NCI-H345 treated with DMSO at 0.1 percent for 48 hours (cell line): Measurements from ENCODE around the gene SPARCL1.
"Not testable (repeated sequence)": the region's sequence is repeated elsewhere in the genome, so short reads cannot be mapped to it uniquely, and the experiment has no call there.

Experiments
- DNase-seq: peaks from one replicate; lab custom pipeline; 2025; ENCODE audit not compliant: unreplicated experiment; lab: John Stamatoyannopoulos, UW

SPARCL1 gene, protein sequence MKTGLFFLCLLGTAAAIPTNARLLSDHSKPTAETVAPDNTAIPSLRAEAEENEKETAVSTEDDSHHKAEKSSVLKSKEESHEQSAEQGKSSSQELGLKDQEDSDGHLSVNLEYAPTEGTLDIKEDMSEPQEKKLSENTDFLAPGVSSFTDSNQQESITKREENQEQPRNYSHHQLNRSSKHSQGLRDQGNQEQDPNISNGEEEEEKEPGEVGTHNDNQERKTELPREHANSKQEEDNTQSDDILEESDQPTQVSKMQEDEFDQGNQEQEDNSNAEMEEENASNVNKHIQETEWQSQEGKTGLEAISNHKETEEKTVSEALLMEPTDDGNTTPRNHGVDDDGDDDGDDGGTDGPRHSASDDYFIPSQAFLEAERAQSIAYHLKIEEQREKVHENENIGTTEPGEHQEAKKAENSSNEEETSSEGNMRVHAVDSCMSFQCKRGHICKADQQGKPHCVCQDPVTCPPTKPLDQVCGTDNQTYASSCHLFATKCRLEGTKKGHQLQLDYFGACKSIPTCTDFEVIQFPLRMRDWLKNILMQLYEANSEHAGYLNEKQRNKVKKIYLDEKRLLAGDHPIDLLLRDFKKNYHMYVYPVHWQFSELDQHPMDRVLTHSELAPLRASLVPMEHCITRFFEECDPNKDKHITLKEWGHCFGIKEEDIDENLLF

DNA sequence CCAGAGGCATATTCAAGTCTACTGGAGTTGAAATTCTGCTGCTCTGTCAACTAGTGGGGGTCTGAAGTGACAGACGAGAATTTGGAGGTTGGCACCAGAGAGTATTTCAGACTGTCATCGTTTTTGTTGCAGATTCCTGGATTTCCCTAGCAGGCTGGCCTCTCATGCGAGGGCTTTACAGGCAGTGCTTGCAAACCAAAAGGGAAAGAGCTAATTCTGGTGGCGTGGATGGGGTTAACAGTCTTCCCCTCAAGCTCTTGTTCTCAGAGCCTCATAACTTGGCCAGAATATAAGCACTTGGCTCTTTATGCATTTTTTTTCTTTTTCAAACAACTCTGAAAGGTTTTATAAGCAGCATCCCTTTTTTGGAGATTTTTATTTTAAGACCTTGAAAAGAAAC, at the start of gene SPARCL1:
TSS of gene SPARCL1 (minus strand) at position 190 of the 400 bp plus-strand sequence. CDS start 29,802 bp downstream, outside the sequence.
- DNase-seq = no peak

DNA sequence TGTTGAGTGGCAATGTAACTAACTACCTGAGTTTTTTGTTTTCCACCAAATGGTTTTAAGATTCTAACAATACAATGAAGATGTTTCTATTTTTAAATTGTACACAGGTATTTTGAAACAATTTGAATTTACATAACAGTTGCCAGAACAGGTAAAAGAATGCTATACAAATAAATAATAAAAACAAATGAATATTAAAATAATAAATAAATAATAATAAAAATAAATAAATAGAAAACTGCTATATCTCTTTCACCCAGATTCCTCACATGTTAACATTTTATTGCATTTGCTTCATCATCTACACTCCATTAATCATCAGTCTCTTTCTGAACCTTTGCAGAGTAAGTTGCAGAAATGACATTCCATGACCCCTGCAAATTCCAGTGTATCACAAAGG, 46.8 kb upstream of the SPARCL1 start:
- no peak for DNase-seq

DNA sequence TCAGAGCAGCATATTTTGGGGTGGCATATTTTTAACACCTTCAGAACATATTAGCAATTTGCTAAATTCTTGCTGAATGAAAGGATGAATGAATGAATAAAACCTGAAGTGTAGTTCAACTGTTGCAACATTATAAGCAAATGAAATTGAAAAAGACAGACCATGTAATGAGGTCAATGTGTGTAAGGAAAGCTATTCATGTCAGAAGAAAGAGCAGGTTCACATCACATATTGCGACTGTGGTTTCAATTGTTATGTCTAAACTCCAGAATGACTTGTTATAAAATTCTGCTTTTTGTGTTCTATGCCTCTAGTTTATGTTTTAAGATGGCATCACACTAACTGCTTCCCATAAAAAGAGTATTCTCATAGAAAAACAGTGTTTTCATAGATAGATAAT, 46.2 kb upstream of the SPARCL1 start:
- no peak for DNase-seq

DNA sequence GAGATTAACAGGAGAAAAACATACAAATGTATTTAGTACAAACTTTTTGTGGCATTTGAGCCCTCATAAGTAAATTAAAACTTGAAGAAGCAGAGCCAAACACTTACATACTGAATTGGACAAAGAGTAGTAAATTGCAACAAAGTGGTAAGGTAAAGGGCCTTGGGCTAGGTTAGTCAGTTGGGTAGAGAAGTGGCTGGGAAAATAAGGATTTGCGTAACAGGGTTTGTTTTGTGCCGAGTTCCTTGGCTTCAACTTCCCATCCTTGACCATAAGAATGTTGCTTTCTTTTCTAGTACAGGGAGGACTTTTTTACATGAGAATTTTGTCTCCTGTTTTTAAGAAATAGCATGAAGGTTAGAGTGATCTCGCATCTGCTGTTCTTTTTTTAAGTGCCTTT, 45.8 kb upstream of the SPARCL1 start:
- no peak for DNase-seq

DNA sequence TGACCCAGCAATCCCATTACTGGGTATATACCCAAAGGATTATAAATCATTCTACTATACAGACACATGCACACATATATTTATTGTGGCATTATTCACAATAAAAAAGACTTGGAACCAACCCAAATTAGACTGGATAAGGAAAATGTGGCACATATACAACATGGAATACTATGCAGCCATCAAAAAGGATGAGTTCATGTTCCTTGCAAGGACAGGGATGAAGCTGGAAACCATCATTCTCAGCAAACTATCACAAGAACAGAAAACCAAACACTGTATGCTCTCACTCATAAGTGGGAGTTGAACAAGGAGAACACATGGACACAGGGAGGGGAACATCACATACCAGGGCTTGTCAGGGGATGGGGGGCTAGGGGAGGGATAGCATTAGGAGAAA, 45.2 kb upstream of the SPARCL1 start:
- DNase-seq = not testable (repeated sequence)

DNA sequence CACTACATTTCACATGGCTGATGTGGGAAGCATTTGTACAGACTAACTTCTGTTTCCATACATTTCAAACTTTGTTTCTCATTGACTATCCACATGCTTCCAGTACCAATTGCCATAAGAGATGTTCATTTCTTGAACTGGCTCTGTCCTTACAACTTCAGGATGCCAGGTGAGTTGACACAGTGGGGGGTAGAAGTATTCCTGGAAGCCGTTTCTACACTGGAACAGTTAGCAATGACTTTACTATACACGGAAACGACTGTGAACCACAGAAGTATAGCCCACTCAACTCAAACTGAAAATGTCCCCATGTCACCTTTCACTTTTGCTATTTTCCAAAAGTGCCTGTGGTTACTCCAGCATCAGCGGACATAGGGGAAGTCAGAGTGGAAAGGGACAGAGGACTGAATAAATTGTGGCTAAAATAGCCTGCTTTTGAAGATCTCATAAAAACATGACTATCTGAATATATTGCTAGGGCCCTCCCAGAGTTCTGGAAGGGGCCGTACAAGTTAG, 41.2 kb upstream of the SPARCL1 start:
- no peak for DNase-seq

DNA sequence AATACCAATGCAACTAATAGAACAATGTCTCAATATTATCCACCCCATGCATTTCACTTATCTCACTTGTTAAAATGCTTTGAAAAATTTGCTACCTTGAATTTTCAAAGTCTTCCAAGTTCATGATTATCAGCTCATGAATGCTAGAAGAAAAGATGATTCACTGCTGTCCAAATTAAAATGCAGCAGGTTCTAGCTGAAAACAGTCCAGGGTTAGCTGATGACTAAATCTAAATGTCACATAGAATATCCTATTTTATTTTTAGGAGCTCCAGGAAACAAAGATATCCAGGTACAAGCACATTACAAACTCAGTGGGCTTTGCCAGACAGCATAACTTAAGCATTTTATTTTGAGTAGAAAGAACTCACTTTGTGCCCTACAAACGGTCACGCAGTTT, 38.0 kb upstream of the SPARCL1 start:
- DNase-seq = no peak

DNA sequence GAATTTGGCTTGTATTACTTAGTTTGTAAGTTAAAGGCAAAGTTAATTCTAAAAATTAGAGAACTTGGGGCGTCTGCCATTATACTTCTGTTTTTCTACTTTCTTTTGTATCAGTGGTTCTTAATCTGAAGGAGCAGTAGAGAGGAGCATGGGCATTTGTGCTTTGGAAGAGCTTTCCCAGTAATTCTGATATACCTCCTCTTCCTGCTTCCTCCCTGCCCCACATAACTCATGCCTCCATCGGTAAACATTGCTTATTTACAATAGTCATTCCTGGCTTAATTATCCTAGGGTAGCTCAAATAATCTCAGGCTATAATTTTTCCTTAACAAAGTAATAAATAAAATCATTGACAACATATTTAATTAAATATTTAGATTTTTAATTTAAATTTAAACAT, 37.1 kb upstream of the SPARCL1 start:
- DNase-seq = no peak

DNA sequence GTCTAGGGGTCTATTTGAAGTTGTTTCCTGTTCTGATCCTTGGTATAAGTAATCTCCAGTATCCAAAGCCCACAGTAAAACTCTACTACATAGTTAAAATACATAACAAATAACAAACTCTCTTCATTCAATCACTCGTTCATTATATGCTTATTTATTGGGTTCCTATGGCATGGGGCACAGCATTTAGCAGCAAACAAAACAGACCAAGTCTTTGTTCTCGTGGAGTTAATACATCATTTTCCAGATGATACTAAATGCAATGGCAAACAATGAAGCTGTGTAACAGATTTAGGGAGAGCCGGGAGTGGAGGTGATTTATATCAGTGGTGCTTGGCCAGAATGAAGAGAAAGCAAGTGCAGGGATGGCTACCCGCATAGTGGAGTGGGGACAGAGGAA, 36.6 kb upstream of the SPARCL1 start:
- DNase-seq = no peak

DNA sequence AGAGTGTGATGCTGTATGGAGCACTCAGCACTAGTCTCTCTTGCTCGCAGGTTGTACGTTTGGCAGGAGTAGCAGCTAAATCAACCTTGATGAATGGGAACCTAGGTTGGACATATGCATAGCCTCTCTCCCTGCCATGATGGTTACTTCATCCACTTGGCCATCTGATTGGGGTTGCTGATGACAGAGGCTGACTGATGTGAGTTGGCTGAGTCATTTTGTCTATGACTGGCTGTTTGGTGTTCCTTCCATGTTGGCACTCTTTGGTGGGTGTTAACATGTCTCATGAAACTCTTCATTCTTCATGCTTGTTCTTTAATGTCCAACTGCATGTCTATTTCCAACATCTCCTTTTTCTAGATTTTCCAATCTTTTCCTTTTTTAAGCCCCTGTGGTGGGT, 31.6 kb upstream of the SPARCL1 start:
- no peak for DNase-seq

DNA sequence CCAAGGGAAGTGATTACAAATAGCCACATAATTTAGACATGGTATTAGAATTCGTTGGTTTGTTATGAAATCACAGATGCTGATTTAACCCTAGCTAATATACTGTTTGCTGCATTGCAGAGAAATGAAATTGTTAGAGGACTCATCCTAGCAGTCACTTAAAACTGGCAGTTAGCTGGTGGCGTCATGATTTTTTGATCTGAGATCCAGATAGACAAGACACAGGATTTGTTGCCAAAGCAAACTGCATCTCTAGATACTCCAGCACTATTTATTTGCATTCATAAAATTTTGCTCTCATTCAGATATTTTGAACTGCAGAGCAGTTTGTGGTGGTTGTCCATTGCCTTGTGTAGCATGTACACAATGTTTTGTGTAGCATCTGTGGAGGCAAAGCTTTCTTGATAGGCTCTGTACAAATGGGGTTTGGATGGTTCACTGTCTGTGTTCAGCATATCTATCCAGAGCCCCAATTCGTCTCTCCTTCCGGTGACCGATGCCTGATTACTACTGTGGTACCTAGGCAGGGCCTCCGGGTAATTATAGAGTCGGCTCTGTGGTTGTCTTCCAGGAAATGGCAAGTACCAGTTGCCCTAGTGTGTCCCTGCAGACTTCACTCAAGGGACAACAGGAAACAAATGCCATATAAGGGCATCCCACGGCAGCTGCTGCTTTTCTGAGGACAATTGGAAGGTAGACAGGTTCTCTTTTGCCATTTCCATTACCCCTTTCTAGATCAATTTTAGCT, 30.1 kb upstream of the SPARCL1 start:
- DNase-seq = no peak

DNA sequence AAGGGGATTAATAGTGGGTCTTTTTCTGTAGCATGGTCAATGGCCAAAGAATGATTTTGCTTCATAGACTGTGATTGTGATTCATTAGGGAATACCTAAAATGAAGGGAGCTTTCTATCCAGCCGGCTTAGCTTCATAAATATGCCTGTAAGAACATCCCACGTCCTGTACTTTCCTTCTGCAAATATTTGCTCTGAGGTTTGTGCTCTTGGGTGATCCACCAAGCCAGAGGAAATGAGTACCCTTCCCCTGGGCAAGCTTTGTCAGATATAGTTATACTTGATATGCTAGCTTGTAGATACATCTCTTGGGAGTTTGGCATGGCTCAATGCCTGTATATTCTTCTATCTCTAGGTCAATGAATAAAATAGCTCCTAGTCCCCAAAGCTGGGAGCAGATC, 28.2 kb upstream of the SPARCL1 start:
- no peak for DNase-seq

DNA sequence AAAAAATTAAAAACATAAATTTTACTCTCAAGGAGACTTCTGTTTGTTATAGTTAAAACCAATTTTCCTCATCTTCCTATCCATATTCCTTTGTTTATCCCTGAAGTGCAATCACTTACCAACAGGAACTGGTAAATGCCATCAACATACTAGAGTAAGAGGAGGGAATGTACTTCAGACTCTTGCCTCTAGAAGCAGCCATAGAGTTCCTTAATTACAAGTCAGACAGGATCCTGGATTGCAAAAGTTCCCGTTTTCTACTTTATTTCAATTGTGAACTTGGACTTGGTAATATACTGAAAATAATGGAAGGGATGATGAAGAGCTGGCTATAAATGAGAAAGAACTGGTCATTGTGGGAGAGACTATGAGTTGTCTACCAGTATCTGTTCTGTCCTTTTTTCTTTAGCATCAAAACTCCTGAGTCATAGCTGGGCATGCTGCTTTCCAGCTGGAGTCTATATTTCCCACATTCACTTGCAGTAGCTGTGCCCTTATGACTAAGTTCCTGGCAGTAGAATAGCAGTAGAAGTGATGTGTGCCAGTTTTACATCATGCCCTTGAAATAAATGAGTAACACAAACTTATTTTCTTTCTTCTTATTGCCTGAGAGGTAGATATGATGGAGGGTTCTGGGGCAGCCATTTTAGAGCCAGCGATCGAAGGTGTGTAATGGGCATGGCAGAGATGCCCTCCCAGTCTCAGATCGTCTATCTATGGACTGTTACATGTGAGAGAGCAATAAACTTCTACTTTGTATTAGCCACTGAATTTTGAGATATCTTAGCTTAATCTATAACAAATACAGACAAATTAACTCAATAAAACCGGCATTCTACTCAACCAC, 26.8 kb upstream of the SPARCL1 start:
- DNase-seq = no peak

DNA sequence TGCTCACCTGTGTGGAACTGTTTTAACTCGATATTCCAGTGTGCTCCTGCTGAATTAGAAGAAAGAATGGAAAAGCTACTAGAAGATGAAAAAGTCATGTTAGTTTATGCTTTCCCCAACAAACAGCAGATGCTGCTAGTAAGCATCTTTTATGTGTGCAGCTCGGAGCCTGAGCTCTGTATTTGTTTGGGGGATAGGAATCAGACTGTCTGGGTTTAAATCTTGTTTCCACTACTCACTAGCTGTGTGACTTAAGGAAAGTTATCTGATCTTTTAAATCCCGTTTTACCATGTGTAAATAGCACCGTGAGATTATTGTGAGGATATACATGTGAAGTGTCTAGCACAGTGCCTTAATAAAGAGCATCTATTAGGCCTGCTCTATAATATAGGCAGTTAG, 24.0 kb upstream of the SPARCL1 start:
- DNase-seq = no peak

DNA sequence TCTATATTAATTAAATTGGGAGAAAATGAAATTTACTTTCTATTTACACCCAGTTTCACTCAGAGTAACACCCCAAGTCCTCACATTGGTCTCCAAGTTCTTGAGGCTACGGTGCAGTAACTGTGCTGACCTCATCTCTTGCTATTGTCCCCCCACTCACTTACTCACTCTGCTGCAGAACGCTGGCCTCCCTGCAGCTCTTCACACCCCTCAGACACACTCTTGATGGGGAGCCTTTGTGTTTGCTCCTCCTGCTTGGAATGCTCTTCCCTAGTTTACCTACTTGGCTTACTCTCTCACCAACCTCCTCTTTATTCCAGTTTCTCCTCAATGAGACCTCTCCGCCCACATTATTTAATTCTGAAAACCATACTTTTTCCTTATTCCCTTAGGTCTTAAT, 22.2 kb upstream of the SPARCL1 start:
- DNase-seq = no peak

DNA sequence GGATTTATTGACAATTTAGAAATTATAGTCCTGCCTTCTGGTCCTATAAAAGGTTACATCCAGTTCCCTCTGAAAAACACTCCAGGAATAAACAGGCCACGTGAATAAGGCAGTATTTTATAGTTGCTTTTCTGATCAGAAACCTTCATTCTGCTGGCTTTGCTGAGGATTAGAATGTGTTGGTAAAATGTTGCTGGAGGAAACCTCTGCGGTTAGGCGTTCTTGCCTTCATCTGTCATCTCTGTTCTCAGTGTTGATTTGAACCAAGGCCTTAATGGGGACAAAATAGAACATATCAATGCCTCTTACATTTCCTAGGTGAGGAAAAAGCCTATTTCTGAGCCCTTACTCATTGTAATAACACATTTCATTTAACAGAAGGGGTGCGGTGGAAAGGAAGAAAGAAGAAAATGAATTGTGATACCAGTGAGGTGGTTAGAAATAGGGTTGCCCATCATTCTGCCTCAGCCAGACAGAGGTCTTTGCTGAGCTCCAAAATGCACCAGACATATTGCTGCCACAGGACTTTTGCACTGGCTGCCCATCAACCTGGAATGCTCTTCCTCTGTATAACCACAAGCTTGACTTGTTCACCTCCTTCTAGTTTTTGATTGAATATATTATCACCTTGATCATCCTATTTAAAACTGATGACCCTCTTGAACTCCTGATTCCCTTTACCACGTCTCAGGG, 18.0 kb upstream of the SPARCL1 start:
- no peak for DNase-seq

DNA sequence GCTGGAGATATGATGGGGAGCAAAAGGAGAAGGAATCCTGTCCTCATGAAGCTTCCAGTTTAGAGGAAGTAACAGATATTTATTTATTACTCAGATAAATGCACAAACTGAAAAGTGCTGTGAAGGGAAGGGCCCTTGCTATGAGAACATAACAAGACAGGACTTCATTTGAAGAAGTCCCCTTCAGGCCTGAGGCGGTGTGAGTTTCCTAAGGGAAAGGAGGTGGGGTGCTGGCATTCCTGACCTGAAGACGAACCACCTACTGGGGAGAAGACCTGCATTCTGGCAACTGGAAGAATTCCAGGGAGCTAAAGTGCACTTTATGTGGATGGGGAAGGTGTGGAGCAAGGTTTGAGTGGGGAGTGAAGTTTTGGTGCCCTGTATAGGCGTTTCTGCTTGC, 15.9 kb upstream of the SPARCL1 start:
- DNase-seq = no peak

DNA sequence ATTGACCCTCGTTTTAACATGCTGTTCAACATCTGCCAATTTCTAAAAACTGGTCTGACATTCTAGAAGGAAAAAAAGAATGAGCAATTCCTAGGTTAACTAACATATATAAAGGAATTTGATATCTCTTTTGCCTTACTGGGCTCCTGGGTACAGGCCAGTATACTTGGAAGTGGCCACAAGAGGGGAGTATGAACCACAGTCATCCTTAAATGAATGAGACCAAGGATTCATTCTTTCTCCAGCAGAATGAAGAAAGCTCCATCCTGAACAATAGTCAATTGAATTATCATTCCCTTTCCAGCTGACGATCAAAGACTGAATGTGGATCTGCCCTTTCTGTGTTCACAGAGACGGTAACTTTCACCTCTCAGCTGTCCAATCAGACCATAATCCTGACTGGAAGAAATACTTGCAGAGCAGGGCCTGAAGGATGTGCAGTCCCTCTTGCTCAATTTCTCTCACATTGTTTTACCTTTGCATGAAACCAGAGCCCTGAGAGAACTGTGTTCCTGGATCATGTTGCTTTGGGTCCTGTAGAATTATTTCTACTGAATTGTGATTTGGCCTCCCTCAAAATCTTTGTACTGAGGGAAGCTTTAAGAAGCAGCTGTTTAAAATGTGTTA, 14.8 kb upstream of the SPARCL1 start:
- DNase-seq = no peak

DNA sequence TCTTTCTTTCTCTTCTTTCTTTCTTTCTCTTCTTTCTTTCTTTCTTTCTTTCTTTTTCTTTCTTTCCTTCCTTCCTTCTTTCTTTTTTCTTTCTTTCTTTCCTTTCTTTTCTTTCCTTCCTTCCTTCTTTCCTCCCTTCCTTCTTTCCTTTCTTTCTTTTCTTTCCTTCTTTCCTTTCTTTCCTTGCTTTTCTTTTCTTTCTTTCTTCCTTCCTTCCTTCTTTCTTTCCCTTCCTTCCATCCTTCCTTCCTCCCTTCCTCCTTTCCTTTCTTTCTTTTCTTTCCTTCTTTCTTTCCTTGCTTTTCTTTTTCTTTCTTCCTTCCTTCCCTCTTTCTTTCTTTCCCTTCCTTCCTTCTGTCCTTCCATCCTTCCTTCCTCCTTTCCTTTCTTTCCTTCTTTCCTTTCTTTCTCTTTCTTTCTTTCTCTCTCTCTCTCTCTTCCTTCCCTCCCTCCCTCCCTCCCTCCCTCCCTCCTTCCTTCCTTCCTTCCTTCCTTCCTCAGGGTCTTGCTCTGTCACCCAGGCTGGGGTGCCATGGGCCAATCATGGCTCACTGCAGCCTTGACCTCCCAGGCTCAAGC, 13.6 kb upstream of the SPARCL1 start:
- no peak for DNase-seq
